IMR-90 (cell line): Measurements from ENCODE around the gene HYLS1.

ENCODE experiments used
- CTCF ChIP-seq: conservative IDR thresholded peaks from 2 replicates; pipeline ENCODE4 v1.5.1; 2012; ENCODE audit warnings: mild to moderate bottlenecking, low read depth, low read length, improper control_type of control experiment
- POLR2A ChIP-seq: IDR thresholded peaks from 2 replicates; pipeline ENCODE4 v1.6.1; 2012; ENCODE audit warnings: mild to moderate bottlenecking, low read depth, low read length

- TF ChIP-seq POLR2A (no peak), CTCF (no peak)
These were observed 17.2 kb downstream of the HYLS1 start for GRCh38 chr11:125904678-125905077.
